Measurements from ENCODE around the gene LTBP1.

GRCh38 chr2:32947484-32948143, 861 bp downstream of the LTBP1 start:
- TF ChIP-seq, protein P1, sequence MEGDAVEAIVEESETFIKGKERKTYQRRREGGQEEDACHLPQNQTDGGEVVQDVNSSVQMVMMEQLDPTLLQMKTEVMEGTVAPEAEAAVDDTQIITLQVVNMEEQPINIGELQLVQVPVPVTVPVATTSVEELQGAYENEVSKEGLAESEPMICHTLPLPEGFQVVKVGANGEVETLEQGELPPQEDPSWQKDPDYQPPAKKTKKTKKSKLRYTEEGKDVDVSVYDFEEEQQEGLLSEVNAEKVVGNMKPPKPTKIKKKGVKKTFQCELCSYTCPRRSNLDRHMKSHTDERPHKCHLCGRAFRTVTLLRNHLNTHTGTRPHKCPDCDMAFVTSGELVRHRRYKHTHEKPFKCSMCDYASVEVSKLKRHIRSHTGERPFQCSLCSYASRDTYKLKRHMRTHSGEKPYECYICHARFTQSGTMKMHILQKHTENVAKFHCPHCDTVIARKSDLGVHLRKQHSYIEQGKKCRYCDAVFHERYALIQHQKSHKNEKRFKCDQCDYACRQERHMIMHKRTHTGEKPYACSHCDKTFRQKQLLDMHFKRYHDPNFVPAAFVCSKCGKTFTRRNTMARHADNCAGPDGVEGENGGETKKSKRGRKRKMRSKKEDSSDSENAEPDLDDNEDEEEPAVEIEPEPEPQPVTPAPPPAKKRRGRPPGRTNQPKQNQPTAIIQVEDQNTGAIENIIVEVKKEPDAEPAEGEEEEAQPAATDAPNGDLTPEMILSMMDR (IDR thresholded peaks at IDR 0.05): no peak
- TF ChIP-seq EZH2 (IDR thresholded peaks at IDR 0.05; ENCODE audit: borderline replicate concordance, insufficient read depth, low read depth, low read length, poor library complexity, severe bottlenecking): no peak
